OCI-M1 (cell line): ENCODE measurements around the gene AHNAK.
"Not testable (repeated sequence)": the region's sequence is repeated elsewhere in the genome, so short reads cannot be mapped to it uniquely, and the experiment has no call there.

Experiments
- DNase-seq: peaks from one replicate; lab custom pipeline; 2025; lab: John Stamatoyannopoulos, UW

The AHNAK gene

GRCh38 chr11:62462508-62462892 is 84.1 kb downstream of the AHNAK start:
- DNase-seq, result no peak

GRCh38 chr11:62461740-62462507 is 84.7 kb downstream of the AHNAK start:
- DNase-seq, result peak; percentile 66

DNA sequence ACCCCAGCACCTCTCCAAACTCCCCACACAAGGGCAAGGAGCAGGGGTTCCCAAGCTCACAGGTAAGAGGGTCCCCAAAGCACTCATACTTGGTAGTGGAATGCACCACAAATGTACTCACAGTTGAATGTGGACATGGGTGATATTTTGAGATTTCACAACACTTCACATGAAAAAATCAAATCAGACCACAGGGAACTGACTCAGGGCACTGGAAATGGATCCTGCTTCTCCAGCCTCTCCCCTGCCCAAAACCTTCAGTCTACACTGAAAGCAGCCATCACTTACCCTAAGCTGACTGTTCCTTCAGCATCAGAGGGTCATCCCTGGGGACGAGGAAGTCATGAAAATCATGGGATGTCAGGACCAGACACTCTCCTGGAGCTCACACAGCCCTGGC is 87.5 kb downstream of the AHNAK start:
- DNase-seq, result no peak

GRCh38 chr11:62458212-62459002 is 88.2 kb downstream of the AHNAK start:
- DNase-seq, result peak; percentile 71

DNA sequence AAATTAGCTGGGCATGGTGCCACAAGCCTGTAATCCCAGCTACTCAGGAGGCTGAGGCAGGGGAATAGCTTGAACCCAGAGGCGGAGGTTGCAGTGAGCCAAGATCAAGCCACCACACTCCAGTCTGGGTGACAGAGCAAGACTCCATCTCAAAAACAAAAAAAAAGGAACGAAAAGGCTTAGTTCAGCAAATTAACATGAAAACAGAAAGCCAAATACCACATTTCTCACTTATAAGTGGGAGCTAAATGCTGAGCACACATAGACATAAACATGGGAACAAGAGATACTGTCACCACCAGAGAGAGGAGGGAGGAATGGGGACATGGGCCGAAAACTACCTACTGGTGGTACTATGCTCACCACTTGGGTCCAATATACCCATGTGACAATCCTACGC is 89.1 kb downstream of the AHNAK start:
- DNase-seq, result no peak

DNA sequence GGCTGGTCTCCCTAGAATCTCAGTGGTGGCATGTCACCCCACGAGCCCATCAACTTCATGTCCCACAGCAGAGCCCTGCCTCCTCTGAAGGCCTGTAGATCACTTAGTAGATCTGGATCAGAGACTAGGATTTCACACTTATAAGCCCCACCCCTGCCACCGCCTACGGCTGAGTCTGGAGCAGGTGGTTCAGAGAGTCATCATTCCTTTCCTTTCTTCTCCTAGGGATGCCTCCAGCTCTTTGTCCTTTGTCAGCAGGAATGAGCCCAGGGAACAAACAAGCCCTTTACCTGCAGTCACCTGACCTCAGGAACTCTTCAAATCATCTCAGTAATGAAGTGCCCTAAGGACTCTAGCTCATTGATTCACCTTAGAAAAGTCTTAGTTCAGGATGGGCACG is 90.0 kb downstream of the AHNAK start:
- DNase-seq, result no peak

- DNase-seq, result no peak
These were observed 93.7 kb downstream of the AHNAK start for GRCh38 chr11:62452839-62453468.

DNA sequence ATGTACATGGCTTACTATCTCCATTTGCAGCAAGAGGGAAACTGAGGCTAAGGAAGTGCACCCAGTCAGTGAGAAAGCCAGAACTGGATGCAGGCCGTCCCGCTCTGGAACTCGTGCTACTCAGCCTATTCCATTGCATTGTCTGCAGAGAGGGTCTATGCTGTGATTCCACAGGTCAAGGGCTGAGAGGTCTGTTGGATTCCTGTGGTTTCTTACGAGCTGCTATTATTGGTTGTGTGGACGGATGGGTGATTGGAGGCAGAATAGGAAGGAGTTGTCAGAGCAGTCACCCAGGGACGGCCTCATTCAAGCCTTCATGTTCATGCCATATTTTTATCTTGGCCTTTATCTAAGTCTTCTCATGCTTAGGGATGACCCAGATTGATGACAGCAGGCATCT is 94.3 kb downstream of the AHNAK start:
- no peak for DNase-seq

- DNase-seq, result no peak
These were observed 95.4 kb downstream of the AHNAK start for GRCh38 chr11:62451241-62451621.

- no peak for DNase-seq
These were observed 95.9 kb downstream of the AHNAK start for GRCh38 chr11:62450543-62451240.

GRCh38 chr11:62449912-62450311 is 96.7 kb downstream of the AHNAK start:
- not testable (repeated sequence) for DNase-seq

DNA sequence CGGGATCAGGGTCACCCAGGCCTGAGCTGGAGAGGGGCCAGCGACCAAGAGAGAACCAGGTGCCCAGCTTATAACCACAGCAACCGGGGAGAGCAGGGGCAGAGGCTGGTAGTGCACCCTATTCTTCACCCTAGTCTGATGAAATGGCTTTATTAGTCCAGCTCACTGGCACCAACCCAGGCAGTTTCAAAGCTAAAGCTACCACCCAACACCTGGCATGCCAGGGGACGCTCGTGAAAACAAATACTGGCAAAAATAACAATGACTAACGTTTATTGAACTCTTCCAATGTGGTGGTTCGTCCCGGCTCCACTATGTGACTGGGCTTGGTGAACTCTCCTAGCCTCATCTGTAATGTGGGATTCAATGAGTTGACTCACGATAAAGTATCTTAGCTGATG is 97.2 kb downstream of the AHNAK start:
- DNase-seq, result no peak

DNA sequence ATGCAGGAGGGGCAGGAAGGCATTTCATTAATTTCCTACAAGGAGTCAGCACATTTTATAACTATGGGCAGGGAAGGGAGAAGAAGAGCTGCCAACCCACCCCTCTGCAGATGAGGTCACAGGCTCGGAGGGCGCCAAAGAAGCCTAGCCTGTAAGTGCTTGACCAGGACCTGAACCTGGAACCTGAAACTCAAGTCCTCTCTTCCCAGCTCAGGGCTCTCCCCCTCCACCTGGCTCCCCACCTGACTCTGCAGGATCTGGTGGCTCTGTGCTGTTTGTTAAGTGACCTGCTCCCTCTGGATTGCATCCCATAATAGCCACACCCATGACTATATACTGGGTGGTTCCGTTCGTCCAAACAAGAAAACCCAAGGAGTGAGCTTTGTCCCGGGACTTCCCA is 100.5 kb downstream of the AHNAK start:
- no peak for DNase-seq

- no peak for DNase-seq
These were observed 101.3 kb downstream of the AHNAK start for GRCh38 chr11:62445314-62445740.

GRCh38 chr11:62444835-62445234 is 101.8 kb downstream of the AHNAK start:
- no peak for DNase-seq

DNA sequence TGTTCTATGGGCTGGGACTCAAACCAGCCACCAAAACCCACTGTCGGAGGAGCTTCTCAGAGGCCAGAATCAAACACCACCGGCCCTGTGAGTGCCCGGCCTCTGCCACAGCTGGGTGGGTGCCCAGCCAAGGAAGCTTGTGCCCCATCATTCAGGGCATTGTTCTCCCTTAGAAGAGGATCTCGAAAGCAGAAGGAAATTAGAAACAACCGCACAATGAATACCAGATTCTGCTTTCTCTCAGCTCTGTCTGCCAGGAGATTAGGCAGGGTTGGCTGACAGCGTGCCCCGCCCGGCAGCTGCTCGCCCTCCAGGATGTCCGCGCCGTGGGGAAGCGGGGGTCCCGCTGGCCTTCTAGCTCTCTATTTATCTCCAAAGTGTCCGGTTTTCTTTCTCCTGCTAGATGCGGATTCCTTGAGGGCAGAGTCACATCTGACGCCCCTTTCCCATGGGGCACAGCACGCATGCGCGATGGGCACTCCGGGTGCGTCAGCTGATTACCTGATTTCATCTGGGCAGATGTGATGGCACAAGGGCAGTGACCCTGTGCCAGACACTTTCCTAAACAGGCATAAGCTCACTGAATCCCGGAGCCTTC is 102.3 kb downstream of the AHNAK start:
- DNase-seq, result no peak

GRCh38 chr11:62443390-62444235 is 103.0 kb downstream of the AHNAK start:
- peak; percentile 15 for DNase-seq

DNA sequence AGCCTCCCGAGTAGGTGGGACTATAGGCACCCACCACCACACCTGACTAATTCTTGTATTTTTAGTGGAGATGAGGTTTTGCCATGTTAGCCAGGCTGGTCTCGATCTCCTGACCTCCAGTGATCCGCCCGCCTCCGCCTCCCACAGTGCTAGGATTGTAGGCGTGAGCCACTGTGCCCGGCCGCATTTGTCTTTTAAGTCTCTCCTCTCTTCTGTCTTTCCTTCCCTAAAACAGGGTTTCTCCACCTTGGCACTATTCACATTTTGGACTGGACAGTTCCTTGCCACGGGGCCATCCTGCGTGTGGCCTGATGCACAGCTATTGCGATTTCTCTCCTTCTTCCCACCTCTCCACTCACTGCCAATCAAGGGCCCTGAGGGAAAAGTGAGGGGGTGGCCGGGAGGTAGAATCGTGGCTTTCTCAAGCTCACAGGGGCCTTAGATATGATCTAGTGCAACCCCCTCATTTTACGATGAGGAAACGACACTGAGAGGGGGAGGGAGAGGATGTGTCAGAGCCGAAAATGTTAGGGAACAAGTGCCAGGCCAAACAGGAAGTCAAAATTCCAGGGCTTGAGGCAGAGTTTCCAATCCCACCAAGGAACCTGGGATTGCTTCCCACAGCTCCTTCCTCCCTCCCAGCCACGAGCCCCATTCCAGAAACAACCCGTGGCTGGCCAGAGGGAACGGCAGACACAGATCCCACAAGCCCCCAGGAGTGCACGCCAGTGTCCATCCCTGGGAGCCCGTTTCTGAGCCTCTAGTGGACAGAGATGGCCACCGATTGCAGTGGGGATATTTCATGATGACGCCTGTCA is 106.6 kb downstream of the AHNAK start:
- DNase-seq, result no peak

- DNase-seq, result no peak
These were observed 108.0 kb downstream of the AHNAK start for GRCh38 chr11:62438641-62439040.

DNA sequence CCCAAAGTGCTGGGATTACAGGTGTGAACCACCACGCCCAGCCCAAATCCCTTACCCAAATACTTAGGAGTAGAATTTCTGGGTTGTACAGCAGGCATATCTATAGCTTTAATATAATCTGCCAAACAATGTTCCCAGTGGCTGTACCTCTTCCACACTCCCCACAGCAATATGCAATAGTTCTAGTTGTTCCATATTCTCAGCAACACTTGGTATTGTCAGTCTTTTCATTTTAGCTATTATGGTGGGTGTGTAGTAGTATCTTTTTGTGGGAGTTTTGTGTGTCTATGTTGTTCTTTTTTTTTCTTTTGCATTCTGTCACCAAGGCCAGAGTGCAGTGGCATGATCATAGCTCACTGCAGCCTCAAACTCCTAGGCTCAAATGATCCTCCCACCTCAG is 109.0 kb downstream of the AHNAK start:
- DNase-seq, result no peak
